ENCODE results near the gene DNAH2.

The DNAH2 gene

GRCh38 chr17:7727886-7728285, 10.3 kb downstream of the DNAH2 start:
- DNase-seq (ENCODE audit: low read depth): no peak

GRCh38 chr17:7729816-7730215, 12.3 kb downstream of the DNAH2 start:
- DNase-seq (ENCODE audit: low read depth): no peak

GRCh38 chr17:7732981-7733539, 15.5 kb downstream of the DNAH2 start:
- DNase-seq (ENCODE audit: low read depth): no peak

GRCh38 chr17:7737601-7738000, 20.1 kb downstream of the DNAH2 start:
- DNase-seq (ENCODE audit: low read depth): no peak

- no peak for DNase-seq (ENCODE audit: low read depth)
Observed at GRCh38 chr17:7739746-7740145, 22.2 kb downstream of the DNAH2 start.

GRCh38 chr17:7740481-7741001, 23.0 kb downstream of the DNAH2 start:
- DNase-seq (ENCODE audit: low read depth): no peak

- DNase-seq (ENCODE audit: low read depth): no peak
Observed at GRCh38 chr17:7742729-7743128, 25.2 kb downstream of the DNAH2 start.

- no peak for DNase-seq (ENCODE audit: low read depth)
Observed at GRCh38 chr17:7744416-7744815, 26.9 kb downstream of the DNAH2 start.

GRCh38 chr17:7745748-7746470, 28.4 kb downstream of the DNAH2 start:
- DNase-seq (ENCODE audit: low read depth): peak; percentile 73

- peak; percentile 37 for DNase-seq (ENCODE audit: low read depth)
Observed at GRCh38 chr17:7747635-7748071, 30.1 kb downstream of the DNAH2 start.

GRCh38 chr17:7748076-7748775, 30.7 kb downstream of the DNAH2 start:
- DNase-seq (ENCODE audit: low read depth): no peak

- DNase-seq (ENCODE audit: low read depth): peak; percentile 72
Observed at GRCh38 chr17:7750321-7750821, 32.8 kb downstream of the DNAH2 start.

- no peak for DNase-seq (ENCODE audit: low read depth)
Observed at GRCh38 chr17:7754656-7755055, 37.1 kb downstream of the DNAH2 start.

- DNase-seq (ENCODE audit: low read depth): no peak
Observed at GRCh38 chr17:7755095-7755890, 37.7 kb downstream of the DNAH2 start.

GRCh38 chr17:7756968-7757367, 39.4 kb downstream of the DNAH2 start:
- no peak for DNase-seq (ENCODE audit: low read depth)

- DNase-seq (ENCODE audit: low read depth): no peak
Observed at GRCh38 chr17:7763919-7764318, 46.4 kb downstream of the DNAH2 start.

- DNase-seq (ENCODE audit: low read depth): no peak
Observed at GRCh38 chr17:7767004-7767403, 49.5 kb downstream of the DNAH2 start.

GRCh38 chr17:7767405-7768021, 50.0 kb downstream of the DNAH2 start:
- DNase-seq (ENCODE audit: low read depth): no peak

- no peak for DNase-seq (ENCODE audit: low read depth)
Observed at GRCh38 chr17:7769854-7770253, 52.3 kb downstream of the DNAH2 start.

GRCh38 chr17:7774055-7774521, 56.5 kb downstream of the DNAH2 start:
- no peak for DNase-seq (ENCODE audit: low read depth)

GRCh38 chr17:7775051-7775450, 57.5 kb downstream of the DNAH2 start:
- no peak for DNase-seq (ENCODE audit: low read depth)

Data from GM04503 (cell line).